ENCODE data around the gene TBC1D20.

TBC1D20 gene

DNA sequence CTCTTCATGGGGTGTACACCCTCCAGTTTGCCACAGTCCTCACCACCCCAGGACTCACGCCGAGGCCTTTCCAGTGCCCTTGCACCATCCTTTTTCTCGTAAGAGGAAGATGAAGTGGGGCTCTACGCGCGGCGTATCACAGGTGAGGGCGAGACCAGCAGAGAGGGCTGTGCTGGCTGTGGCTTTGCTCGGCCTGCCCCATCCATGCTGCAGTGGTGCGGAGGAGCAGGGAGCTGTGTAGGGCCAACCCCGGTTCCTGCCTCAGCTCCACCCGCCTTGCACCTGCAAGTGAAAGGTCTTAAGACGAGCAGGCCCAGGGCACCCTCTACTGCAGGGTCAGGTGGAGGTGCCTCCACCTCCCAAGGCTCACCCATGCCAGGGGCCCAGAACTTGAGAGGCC, 30.1 kb downstream of the TBC1D20 start:
- DNase-seq (ENCODE audit: extremely low read depth, low read depth), result no peak
- no peak overlapping the region for H3K4me3 ChIP-seq (replicated peaks; ENCODE audit: low read depth, low read length)
- TF ChIP-seq, protein P1, sequence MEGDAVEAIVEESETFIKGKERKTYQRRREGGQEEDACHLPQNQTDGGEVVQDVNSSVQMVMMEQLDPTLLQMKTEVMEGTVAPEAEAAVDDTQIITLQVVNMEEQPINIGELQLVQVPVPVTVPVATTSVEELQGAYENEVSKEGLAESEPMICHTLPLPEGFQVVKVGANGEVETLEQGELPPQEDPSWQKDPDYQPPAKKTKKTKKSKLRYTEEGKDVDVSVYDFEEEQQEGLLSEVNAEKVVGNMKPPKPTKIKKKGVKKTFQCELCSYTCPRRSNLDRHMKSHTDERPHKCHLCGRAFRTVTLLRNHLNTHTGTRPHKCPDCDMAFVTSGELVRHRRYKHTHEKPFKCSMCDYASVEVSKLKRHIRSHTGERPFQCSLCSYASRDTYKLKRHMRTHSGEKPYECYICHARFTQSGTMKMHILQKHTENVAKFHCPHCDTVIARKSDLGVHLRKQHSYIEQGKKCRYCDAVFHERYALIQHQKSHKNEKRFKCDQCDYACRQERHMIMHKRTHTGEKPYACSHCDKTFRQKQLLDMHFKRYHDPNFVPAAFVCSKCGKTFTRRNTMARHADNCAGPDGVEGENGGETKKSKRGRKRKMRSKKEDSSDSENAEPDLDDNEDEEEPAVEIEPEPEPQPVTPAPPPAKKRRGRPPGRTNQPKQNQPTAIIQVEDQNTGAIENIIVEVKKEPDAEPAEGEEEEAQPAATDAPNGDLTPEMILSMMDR (IDR thresholded peaks at IDR 0.05; ENCODE audit: low read depth, low read length, missing control alignments), result no peak

DNA sequence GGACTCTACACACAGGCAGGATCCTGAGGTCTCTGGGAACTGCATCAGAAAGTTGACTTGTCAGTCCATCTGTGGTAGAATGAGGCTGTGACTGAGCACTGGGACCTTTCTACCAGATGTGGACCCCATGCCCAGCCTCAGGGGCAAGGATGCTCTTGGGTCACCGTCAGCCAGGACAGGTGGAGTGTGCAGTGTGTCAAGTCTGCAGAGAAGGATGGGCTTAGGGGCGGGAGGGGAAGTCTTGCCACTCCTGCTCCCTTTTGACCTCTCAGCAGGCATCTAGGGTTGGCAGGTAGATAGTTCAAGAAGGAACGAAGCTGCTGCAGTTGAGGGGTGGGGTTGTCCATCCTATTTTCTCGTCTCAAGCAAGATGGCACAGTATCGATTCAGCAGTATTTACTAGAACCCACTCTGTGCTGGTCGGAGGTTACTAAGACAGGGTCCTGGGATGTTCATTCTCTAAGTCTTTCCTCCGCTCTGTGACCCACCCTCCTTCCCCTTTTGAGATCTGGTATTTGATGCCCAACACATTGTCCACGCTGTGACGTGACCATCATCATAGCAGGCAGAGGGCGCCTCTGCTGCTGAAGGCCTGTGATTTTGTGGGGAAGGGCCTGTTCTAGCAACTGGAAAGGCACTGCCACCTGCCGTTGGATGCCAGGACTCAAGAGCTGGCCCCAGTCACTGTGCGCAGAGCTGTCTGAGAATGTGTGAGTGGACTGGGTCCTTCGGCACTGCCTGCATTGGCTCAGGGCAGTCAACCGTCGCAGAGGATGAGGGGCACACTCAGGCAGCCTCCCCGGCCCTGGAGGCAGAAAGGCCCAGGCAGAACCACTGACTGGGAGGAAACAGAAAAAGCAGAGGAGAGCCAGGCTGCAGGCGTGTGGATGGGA, 31.1 kb downstream of the TBC1D20 start:
- H3K4me3 ChIP-seq (replicated peaks; ENCODE audit: low read depth, low read length), result no peak overlapping the region
- DNase-seq (ENCODE audit: extremely low read depth, low read depth), result no peak
- TF ChIP-seq, protein P1 (IDR thresholded peaks at IDR 0.05; ENCODE audit: low read depth, low read length, missing control alignments), result peak; percentile 65

DNA sequence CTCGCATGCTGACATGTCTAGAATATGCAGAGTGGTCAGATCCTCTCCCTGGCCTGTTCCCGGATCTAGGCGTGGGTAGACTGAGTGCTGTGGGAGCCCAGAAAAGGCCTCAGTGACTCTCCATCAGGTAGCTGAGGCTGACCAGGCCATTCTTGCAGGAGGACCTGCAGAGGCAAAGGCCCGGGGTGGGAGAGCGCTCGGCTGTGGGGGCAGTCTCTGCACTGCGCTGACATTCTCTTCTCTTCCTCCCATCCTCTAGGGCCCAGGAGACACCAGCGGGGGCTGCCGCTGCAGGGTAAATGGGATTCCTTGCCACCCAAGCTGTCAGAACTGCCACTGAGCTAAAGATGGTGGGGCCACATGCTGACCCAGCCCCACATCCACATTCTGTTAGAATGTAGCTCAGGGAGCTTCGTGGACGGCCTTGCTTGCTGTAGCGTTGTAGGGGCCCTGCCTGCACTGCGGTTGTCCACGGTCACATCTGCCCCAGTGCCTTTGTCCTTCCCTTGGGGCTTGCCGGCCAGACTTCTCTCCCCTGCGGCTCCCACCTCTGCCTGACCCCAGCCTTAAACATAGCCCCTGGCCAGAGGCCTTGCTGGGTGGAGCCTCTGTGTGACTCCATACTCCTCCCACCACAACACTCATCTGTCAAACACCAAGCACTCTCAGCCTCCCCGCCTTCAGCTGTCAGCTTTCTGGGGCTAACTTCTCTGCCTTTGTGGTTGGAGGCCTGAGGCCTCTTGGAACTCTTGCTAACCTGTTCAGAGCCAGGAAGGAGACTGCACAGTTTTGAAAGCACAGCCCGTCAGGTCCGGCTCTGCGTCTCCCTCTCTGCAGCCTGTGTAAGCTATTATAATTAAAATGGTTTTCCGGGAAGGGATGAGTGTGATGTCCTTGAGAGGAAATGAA, 32.0 kb downstream of the TBC1D20 start:
- no peak for DNase-seq (ENCODE audit: extremely low read depth, low read depth)
- TF ChIP-seq, protein P1 (IDR thresholded peaks at IDR 0.05; ENCODE audit: low read depth, low read length, missing control alignments), result no peak
- H3K4me3 ChIP-seq (replicated peaks; ENCODE audit: low read depth, low read length), result no peak overlapping the region

DNA sequence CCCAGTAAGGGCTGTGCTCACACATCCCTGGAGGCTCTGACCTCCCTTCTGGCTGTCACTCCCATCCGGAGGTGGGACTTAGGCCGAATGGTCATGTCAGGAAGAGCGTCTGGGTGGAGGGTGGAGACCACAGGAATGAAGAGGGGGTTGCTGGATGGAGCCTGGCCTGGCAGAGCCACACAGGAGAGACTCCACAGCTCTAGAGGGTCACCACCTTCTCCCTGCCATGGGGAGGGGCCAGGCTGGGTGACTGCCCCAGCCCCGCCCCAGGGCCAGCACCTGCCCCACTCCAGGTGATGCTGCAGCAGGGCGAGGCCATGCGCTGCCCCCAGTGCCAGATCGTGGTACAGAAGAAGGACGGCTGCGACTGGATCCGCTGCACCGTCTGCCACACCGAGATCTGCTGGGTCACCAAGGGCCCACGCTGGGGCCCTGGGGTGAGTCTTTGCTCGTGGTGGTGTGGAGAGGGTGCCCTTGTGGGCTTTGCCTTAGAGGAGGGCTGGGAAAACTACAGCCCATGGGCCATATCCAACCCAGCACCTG, 33.6 kb downstream of the TBC1D20 start:
- no peak overlapping the region for H3K4me3 ChIP-seq (replicated peaks; ENCODE audit: low read depth, low read length)
- no peak for DNase-seq (ENCODE audit: extremely low read depth, low read depth)
- TF ChIP-seq, protein P1 (IDR thresholded peaks at IDR 0.05; ENCODE audit: low read depth, low read length, missing control alignments), result no peak

DNA sequence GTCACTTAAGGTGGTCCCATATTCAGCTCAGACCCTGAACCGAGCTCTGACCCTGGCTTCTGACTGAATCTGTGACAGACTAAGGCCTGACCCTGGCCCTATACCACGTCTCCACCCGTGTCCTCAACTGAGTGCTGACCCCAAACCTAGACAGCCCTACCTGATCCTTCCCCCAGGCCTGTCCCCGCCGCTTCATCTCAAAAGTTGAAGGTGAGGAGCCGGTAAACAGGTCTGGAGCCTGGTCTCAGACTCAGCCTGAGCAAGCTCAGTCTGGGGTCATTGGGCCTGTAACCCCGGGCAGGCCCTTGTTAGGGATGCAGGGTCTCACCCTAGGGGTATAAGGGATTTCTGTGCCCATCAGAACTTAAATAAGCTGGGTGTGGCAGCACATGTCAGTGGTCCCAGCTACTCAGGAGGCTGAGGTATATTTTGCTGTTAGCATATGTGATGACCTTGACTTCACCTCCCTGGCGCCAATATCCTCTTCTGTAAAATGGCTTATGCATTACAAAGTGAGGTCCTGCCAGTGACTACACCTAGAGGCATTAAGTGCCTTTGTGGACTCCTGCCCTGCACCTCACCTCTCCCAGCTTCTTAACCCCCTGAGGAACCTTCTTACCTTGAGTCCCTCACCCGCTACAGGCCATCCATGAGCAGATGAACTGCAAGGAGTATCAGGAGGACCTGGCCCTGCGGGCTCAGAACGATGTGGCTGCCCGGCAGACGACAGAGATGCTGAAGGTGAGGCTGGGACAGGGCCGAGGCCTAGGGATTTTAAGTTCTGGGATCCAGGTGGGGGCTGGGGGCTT, 34.3 kb downstream of the TBC1D20 start:
- no peak overlapping the region for H3K4me3 ChIP-seq (replicated peaks; ENCODE audit: low read depth, low read length)
- TF ChIP-seq, protein P1 (IDR thresholded peaks at IDR 0.05; ENCODE audit: low read depth, low read length, missing control alignments), result no peak
- DNase-seq (ENCODE audit: extremely low read depth, low read depth), result no peak

DNA sequence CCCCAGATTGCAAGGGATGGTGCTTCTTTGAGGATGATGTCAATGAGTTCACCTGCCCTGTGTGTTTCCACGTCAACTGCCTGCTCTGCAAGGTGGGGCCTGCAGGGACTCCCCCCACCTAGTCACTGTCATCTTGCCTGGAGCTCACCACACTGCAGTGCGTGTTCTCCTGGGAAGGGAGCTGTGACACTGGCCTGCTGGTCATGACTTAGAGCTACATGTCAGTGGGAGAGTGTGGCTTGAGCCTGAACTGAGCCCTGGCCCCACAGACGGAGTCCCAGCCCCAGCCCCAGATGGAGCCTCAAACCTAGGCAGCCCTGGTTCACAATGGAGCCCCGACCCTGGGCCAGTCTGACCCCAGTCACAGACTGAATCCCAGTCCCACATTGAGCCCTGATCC, 34.9 kb downstream of the TBC1D20 start:
- no peak overlapping the region for H3K4me3 ChIP-seq (replicated peaks; ENCODE audit: low read depth, low read length)
- TF ChIP-seq, protein P1 (IDR thresholded peaks at IDR 0.05; ENCODE audit: low read depth, low read length, missing control alignments), result no peak
- no peak for DNase-seq (ENCODE audit: extremely low read depth, low read depth)

Measured in HFF-Myc (cell line).